ENCODE data around the gene RPS4Y2. TPM values are rescaled to one million over a fixed set of nuclear protein-coding genes. Genes with fewer than 3 reads are reported as not detected.

RPS4Y2 gene
- total RNA-seq, 6 experiments from 2014 or later: not detected

DNA sequence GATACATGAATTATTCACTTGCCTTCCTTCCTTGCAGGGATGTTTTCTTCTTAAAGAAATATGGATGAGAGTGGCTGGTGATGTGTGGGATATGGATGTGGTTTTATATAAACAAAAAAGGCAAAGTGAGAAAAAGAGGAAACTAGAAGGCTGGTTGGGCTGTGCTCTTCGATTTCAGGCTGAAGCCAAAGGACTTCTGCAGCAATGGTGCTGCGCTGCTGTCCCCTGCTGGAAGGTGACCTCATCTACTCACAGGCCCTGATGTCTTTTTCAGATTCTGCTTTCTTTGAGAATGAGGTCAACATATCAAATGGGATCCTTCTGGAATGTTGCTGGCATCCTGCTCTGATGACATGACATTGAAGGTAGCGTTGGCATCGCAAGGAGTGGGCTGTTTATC lies 15.3 kb upstream of the RPS4Y2 start:
- H3K4me3 Mint-ChIP-seq: no peak overlapping the region
- peaks cover 7% of the 10 kb centered on the region for H3K9me3 Mint-ChIP-seq
- no peaks in the 10 kb centered on the region for H3K4me1 Mint-ChIP-seq (ENCODE audit: low read depth)
- no peaks in the 10 kb centered on the region for H3K36me3 Mint-ChIP-seq (ENCODE audit: low read depth)
- no peak overlapping the region for H3K27ac Mint-ChIP-seq
- H3K27me3 Mint-ChIP-seq (ENCODE audit: insufficient read depth): no peaks in the 10 kb centered on the region
- TF ChIP-seq, protein P1, sequence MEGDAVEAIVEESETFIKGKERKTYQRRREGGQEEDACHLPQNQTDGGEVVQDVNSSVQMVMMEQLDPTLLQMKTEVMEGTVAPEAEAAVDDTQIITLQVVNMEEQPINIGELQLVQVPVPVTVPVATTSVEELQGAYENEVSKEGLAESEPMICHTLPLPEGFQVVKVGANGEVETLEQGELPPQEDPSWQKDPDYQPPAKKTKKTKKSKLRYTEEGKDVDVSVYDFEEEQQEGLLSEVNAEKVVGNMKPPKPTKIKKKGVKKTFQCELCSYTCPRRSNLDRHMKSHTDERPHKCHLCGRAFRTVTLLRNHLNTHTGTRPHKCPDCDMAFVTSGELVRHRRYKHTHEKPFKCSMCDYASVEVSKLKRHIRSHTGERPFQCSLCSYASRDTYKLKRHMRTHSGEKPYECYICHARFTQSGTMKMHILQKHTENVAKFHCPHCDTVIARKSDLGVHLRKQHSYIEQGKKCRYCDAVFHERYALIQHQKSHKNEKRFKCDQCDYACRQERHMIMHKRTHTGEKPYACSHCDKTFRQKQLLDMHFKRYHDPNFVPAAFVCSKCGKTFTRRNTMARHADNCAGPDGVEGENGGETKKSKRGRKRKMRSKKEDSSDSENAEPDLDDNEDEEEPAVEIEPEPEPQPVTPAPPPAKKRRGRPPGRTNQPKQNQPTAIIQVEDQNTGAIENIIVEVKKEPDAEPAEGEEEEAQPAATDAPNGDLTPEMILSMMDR (IDR thresholded peaks at IDR 0.05): peak; percentile 21; the same call in 1 of the 2 replicates
- DNase-seq: no peak

DNA sequence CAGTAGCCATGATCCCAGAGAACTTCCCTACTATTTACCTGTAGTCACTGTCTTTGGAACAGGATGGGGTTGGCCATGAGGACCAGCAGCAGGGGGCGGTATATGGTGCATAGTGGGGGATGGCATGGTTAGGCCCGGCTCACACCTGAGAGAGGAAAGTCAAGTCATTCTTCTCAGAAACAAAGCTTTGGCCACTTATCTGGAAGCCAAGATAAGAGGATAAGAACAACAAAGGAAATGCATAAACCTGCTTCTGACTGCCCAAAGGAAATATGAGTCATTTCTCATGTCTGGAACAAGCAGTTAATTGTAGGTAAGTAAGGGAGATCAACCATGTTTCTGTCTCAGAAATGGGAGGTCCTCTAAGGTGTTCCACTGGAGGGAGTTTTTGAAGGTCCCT lies 10.8 kb upstream of the RPS4Y2 start:
- H3K36me3 Mint-ChIP-seq (ENCODE audit: low read depth): no peaks in the 10 kb centered on the region
- H3K27me3 Mint-ChIP-seq (ENCODE audit: insufficient read depth): no peaks in the 10 kb centered on the region
- H3K27ac Mint-ChIP-seq: no peak overlapping the region
- TF ChIP-seq, protein P1 (IDR thresholded peaks at IDR 0.05): no peak
- H3K9me3 Mint-ChIP-seq: peaks cover 12% of the 10 kb centered on the region; the same call in 1 of the 2 replicates
- no peak for DNase-seq
- H3K4me3 Mint-ChIP-seq: no peak overlapping the region
- H3K4me1 Mint-ChIP-seq (ENCODE audit: low read depth): no peaks in the 10 kb centered on the region

DNA sequence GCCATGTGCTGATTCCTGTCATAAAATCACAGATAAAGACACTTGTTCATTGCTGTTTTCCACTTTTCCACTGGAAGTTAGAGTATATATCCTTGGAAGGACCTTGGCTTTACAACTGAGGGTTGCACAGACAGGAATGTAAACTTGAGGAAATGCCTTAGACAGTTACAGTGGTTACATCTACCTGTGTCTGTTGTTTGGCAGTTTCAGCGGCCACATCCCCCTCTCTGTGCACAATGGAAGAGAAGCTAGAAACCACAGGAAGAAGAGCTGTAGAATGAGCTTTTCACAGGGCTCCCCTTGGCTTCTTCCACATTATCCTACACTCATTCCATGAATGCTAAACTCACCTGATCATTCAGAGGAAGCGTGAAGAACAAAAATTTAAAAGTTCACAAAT lies 9.0 kb upstream of the RPS4Y2 start:
- Mint-ChIP-seq H3K9me3 (peaks cover 12% of the 10 kb centered on the region; the same call in 1 of the 2 replicates), H3K27ac (no peak overlapping the region), H3K36me3 (ENCODE audit: low read depth) (no peaks in the 10 kb centered on the region), H3K4me3 (no peak overlapping the region), H3K4me1 (ENCODE audit: low read depth) (no peaks in the 10 kb centered on the region), H3K27me3 (ENCODE audit: insufficient read depth) (no peaks in the 10 kb centered on the region; the same call in 1 of the 2 replicates)
- TF ChIP-seq, protein P1 (IDR thresholded peaks at IDR 0.05): no peak
- no peak for DNase-seq

DNA sequence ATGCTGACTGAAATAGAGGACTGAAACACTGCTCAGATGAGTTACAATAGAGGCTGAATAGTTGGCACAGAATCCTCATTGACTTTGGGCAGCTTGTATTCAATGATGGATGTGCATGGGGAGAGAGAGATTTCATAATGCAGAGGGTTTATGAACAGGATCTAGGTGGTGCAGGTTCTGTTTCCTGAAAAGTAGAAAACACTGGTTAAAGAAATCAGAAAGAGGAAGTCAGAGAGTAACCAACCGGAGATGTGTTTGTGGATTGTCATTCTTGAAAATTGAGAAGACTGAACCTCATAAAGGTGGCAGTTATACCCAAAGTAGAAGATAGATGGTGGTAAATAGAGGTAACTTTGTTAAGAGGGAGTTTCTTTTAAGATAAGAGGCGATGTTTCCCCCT lies 8.0 kb downstream of the RPS4Y2 start:
- no peak overlapping the region for H3K4me3 Mint-ChIP-seq
- H3K27me3 Mint-ChIP-seq (ENCODE audit: insufficient read depth): no peaks in the 10 kb centered on the region
- no peaks in the 10 kb centered on the region for H3K4me1 Mint-ChIP-seq (ENCODE audit: low read depth)
- H3K36me3 Mint-ChIP-seq (ENCODE audit: low read depth): no peaks in the 10 kb centered on the region
- peaks cover 17% of the 10 kb centered on the region for H3K9me3 Mint-ChIP-seq
- DNase-seq: no peak
- H3K27ac Mint-ChIP-seq: no peak overlapping the region
- TF ChIP-seq, protein P1 (IDR thresholded peaks at IDR 0.05): no peak

DNA sequence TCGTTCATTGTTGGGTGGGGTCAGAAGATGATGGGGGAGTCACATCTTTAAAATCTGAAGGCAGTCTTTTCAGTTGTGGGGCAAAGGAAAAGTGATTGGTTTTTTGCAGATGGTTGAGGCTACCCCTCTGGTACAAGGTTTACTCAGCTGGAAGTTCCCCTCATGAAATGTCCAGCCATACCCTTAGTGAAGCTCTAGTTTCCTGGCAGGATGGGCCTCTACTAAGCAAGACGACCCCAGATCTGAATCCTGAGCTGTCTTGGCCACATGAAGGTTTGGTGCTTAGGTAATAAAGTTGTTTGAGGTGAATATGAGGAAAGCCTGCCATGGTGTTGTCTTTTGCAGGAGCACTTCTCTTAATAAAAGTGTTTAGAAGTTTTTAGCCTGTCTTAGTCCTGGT lies 9.2 kb downstream of the RPS4Y2 start:
- DNase-seq: no peak
- H3K4me3 Mint-ChIP-seq: no peak overlapping the region
- no peak overlapping the region for H3K27ac Mint-ChIP-seq
- H3K27me3 Mint-ChIP-seq (ENCODE audit: insufficient read depth): no peaks in the 10 kb centered on the region
- H3K4me1 Mint-ChIP-seq (ENCODE audit: low read depth): no peaks in the 10 kb centered on the region
- TF ChIP-seq, protein P1 (IDR thresholded peaks at IDR 0.05): no peak
- peaks cover 17% of the 10 kb centered on the region for H3K9me3 Mint-ChIP-seq
- H3K36me3 Mint-ChIP-seq (ENCODE audit: low read depth): no peaks in the 10 kb centered on the region

DNA sequence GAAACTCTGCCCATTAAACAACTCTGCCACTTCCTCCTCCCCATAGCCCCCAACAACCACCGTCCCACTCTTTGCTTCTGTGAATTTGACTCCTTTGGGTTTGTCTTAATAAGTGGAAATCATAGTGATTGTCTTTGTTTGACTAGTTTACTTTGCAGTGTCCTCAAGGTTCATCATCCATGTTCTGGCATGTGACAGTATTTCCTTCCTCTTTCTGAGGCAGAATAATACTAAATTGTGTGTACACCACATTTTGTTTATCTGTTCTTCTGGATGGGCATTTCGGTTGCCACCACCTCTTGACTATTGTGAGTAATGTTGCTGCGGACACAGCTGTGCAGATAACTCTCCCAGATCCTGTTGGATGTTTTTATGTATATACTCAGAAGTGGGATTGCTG lies 14.8 kb downstream of the RPS4Y2 start:
- peaks cover 11% of the 10 kb centered on the region; the same call in 1 of the 2 replicates for H3K9me3 Mint-ChIP-seq
- no peaks in the 10 kb centered on the region for H3K27me3 Mint-ChIP-seq (ENCODE audit: insufficient read depth)
- no peak overlapping the region for H3K27ac Mint-ChIP-seq
- no peak overlapping the region for H3K4me3 Mint-ChIP-seq
- no peak for DNase-seq
- H3K4me1 Mint-ChIP-seq (ENCODE audit: low read depth): no peaks in the 10 kb centered on the region
- no peaks in the 10 kb centered on the region for H3K36me3 Mint-ChIP-seq (ENCODE audit: low read depth)
- TF ChIP-seq, protein P1 (IDR thresholded peaks at IDR 0.05): no peak
